HEK293 (cell line): ENCODE measurements around the gene NUCB1.

Experiments used
- CTCF ChIP-seq: fragments of 450-650 bp; formaldehyde crosslinking; IDR thresholded peaks from 2 replicates; pipeline ENCODE4 v1.5.1; 2016; ENCODE audit warnings: missing biosample characterization, missing genetic modification characterization
- KLF16 ChIP-seq: fragments of 450-650 bp; formaldehyde crosslinking; IDR thresholded peaks from 2 replicates; pipeline ENCODE4 v1.5.1; 2017; ENCODE audit warnings: missing biosample characterization, missing genetic modification characterization
- PBX3 ChIP-seq: sonication (generic); formaldehyde crosslinking; IDR thresholded peaks from 2 replicates; pipeline ENCODE4 v1.8.1; 2022; ENCODE audit warnings: mild to moderate bottlenecking, moderate library complexity, missing genetic modification reagents
- ZNF19 ChIP-seq: fragments of 450-650 bp; formaldehyde crosslinking; IDR thresholded peaks from 2 replicates; pipeline ENCODE4; 2016; ENCODE audit warnings: missing biosample characterization, missing genetic modification characterization, low read depth
- ZNF280C ChIP-seq: fragments of 450-650 bp; formaldehyde crosslinking; IDR thresholded peaks from 2 replicates; pipeline ENCODE4 v1.5.1; 2016; ENCODE audit warnings: missing biosample characterization, missing genetic modification characterization
- ZNF530 ChIP-seq: fragments of 450-650 bp; formaldehyde crosslinking; IDR thresholded peaks from 2 replicates; pipeline ENCODE4 v1.5.1; 2016; ENCODE audit warnings: low read depth, missing biosample characterization, missing genetic modification characterization
- ZNF561 ChIP-seq: fragments of 450-650 bp; IDR thresholded peaks from 2 replicates; pipeline ENCODE4 v1.5.1; 2018; ENCODE audit warnings: missing biosample characterization, missing genetic modification characterization, borderline replicate concordance
- TF ChIP-seq, protein P1 (sequence below): fragments of 450-650 bp; formaldehyde crosslinking; IDR thresholded peaks from 2 replicates; pipeline ENCODE4 v1.5.1; 2016; ENCODE audit warnings: missing biosample characterization, missing genetic modification characterization, borderline replicate concordance
- TF ChIP-seq, protein P2 (sequence below): fragments of 450-650 bp; formaldehyde crosslinking; IDR thresholded peaks from 2 replicates; pipeline ENCODE4 v1.5.1; 2016; ENCODE audit warnings: missing biosample characterization, missing genetic modification characterization

DNA sequence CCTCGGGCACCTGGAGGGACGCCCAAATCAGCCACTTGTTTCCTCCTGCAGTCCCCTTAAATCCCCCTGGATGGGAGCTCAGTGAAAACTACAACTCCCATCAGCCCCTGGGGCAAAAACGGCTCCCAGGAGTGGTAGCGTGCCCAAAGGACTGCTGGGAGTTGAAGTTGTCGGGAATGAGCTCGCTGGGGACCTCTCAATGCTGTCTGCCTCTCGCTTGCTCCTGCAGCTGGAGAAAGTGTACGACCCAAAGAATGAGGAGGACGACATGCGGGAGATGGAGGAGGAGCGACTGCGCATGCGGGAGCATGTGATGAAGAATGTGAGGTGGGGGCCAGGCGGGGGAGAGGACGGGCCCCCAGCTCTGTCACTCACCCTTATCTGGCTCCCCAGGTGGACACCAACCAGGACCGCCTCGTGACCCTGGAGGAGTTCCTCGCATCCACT is 18.7 kb downstream of the NUCB1 start:
- TF ChIP-seq ZNF19: no peak
- TF ChIP-seq CTCF (tag by site-specific recombination): no peak
- TF ChIP-seq, protein P1, sequence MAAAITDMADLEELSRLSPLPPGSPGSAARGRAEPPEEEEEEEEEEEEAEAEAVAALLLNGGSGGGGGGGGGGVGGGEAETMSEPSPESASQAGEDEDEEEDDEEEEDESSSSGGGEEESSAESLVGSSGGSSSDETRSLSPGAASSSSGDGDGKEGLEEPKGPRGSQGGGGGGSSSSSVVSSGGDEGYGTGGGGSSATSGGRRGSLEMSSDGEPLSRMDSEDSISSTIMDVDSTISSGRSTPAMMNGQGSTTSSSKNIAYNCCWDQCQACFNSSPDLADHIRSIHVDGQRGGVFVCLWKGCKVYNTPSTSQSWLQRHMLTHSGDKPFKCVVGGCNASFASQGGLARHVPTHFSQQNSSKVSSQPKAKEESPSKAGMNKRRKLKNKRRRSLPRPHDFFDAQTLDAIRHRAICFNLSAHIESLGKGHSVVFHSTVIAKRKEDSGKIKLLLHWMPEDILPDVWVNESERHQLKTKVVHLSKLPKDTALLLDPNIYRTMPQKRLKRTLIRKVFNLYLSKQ (tag by site-specific recombination): no peak
- TF ChIP-seq, protein P2, sequence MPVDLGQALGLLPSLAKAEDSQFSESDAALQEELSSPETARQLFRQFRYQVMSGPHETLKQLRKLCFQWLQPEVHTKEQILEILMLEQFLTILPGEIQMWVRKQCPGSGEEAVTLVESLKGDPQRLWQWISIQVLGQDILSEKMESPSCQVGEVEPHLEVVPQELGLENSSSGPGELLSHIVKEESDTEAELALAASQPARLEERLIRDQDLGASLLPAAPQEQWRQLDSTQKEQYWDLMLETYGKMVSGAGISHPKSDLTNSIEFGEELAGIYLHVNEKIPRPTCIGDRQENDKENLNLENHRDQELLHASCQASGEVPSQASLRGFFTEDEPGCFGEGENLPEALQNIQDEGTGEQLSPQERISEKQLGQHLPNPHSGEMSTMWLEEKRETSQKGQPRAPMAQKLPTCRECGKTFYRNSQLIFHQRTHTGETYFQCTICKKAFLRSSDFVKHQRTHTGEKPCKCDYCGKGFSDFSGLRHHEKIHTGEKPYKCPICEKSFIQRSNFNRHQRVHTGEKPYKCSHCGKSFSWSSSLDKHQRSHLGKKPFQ (tag by site-specific recombination): no peak
- TF ChIP-seq PBX3 (CRISPR knock-in tag): no peak
- no peak for TF ChIP-seq ZNF280C
- no peak for TF ChIP-seq ZNF530 (tag by site-specific recombination)
- no peak for TF ChIP-seq ZNF561 (tag by site-specific recombination)
- no peak for TF ChIP-seq KLF16
